ENCODE data around the gene ZMYND10. TPM values are rescaled to one million over a fixed set of nuclear protein-coding genes. Genes with fewer than 3 reads are reported as not detected.

The ZMYND10 gene
- total and polyA plus RNA-seq, 9 of the 15 experiments (the other 6 are each of a cell fraction or from before 2014, with no cell fraction given) = 0.20 to 2.8 (median 0.70) TPM

- TF ChIP-seq MBD2 (IDR thresholded peaks at IDR 0.05; ENCODE audit: borderline replicate concordance, low read depth) (peak; percentile 99), PML (IDR thresholded peaks at IDR 0.05; ENCODE audit: low read length) (no peak), VEZF1 (CRISPR knock-in tag; IDR thresholded peaks at IDR 0.05) (peak; percentile 83), SRSF7 (optimal IDR thresholded peaks at IDR 0.05; ENCODE audit: low read depth, low read length) (no peak), TCF7L2 (IDR thresholded peaks at IDR 0.05; ENCODE audit: low read depth, low read length) (no peak), DDX20 (tag; IDR thresholded peaks at IDR 0.05; ENCODE audit: low read depth) (no peak), ZBTB33 (CRISPR knock-in tag; IDR thresholded peaks at IDR 0.05) (no peak), LARP7 (IDR thresholded peaks at IDR 0.05) (no peak), ZNF76 (CRISPR knock-in tag; IDR thresholded peaks at IDR 0.05; ENCODE audit: borderline replicate concordance) (peak; percentile 91), DACH1 (IDR thresholded peaks at IDR 0.05; ENCODE audit: partially characterized antibody) (no peak), HMG20B (CRISPR knock-in tag; IDR thresholded peaks at IDR 0.05) (no peak), ZNF717 (CRISPR knock-in tag; IDR thresholded peaks at IDR 0.05) (no peak), CSDE1 (IDR thresholded peaks at IDR 0.05) (no peak), HSF4 (CRISPR knock-in tag; IDR thresholded peaks at IDR 0.05; ENCODE audit: borderline replicate concordance) (no peak), KLF1 (tag; IDR thresholded peaks at IDR 0.05) (peak; percentile 87), IRF2 (CRISPR knock-in tag; IDR thresholded peaks at IDR 0.05) (no peak), ESRRA (IDR thresholded peaks at IDR 0.05; ENCODE audit: borderline replicate concordance, low read depth) (no peak; the same call in 1 of the 2 replicates), MYBL2 (IDR thresholded peaks at IDR 0.05; ENCODE audit: low read depth) (no peak), MYBL2 (CRISPR knock-in tag; IDR thresholded peaks at IDR 0.05; ENCODE audit: borderline replicate concordance) (no peak), ZBTB34 (CRISPR knock-in tag; IDR thresholded peaks at IDR 0.05) (no peak), ZFP1 (CRISPR knock-in tag; IDR thresholded peaks at IDR 0.05) (no peak), FOXM1 (IDR thresholded peaks at IDR 0.05; ENCODE audit: low read depth) (no peak), FOXM1 (CRISPR knock-in tag; IDR thresholded peaks at IDR 0.05; ENCODE audit: low read depth) (no peak), ZNF239 (CRISPR knock-in tag; IDR thresholded peaks at IDR 0.05) (peak; percentile 65; the same call in 1 of the 2 replicates), TAL1 (IDR thresholded peaks at IDR 0.05) (no peak), XRCC4 (IDR thresholded peaks at IDR 0.05; ENCODE audit: extremely low read depth, insufficient read depth, insufficient read length) (no peak), ARHGAP35 (IDR thresholded peaks at IDR 0.05; ENCODE audit: partially characterized antibody) (no peak)
Measured at GRCh38 chr3:50292159-50293078, 53.1 kb downstream of the ZMYND10 start, which contains the start of gene IFRD2 (continued).

Data from K562 (cell line).